ENCODE measurements around the gene AMN.
A peak's percentile ranks its signal among the peaks of the same experiment; 100 is the strongest.
"Not testable (repeated sequence)": the region's sequence is repeated elsewhere in the genome, so short reads cannot be mapped to it uniquely, and the experiment has no call there.

The AMN gene

DNA sequence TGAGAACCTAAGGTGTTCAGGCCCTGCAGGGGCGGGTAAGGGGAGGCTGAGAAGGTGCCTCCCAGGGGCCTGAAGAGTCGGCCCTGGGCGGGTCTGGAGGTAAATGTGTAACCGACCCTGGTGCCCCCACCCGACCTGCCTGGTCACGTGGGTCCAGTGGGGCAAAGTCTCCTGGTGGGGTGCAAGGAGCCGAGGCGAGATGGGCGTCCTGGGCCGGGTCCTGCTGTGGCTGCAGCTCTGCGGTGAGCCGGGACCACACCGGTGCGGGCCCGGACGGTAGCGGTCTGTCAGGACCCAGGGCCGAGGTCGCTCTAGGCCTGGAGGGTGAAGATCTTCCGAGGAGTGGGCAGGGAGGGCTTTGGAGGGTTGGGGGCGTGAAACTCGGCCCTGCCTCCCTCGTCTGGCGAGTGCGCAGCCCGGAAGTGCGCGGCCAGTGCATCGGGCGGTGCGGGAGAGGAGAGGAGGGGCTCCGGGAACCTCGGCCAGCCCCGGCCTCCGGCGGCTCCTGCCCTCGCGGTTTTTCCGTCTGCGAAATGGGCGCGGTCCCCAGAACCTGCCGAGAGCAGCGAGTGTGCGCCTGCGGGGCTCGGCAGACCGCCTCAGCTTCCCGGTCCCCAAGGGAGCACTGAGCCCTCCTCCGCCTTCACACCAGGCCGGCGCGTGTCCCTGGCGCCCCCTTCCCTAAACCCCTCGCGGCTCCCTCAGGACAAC, at the start of gene AMN:
Gene AMN (plus strand): TSS at position 174 of the 711 bp plus-strand sequence. CDS start 26 bp downstream, at position 200.
- DNase-seq (ENCODE audit: low spot score): no peak

- no peak for DNase-seq (ENCODE audit: low spot score)
These were observed 49.3 kb upstream of the AMN start for GRCh38 chr14:102873131-102873530.

- no peak for DNase-seq (ENCODE audit: low spot score)
These were observed 48.9 kb upstream of the AMN start for GRCh38 chr14:102873546-102874061.

- no peak for DNase-seq (ENCODE audit: low spot score)
These were observed 46.8 kb upstream of the AMN start for GRCh38 chr14:102875652-102876051.

DNA sequence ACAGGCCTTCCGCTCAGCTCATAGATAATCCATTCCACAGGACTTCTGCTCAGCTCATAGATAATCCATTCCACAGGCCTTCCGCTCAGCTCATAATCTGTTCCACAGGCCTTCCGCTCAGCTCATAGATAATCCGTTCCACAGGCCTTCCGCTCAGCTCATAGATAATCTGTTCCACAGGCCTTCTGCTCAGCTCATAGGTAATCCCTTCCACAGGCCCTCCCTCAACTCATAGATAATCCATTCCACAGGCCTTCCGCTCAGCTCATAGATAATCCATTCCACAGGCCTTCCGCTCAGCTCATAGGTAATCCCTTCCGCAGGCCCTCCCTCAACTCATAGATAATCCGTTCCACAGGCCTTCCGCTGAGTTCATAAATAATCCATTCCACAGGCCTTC, 45.0 kb upstream of the AMN start:
- DNase-seq (ENCODE audit: low spot score): not testable (repeated sequence)

DNA sequence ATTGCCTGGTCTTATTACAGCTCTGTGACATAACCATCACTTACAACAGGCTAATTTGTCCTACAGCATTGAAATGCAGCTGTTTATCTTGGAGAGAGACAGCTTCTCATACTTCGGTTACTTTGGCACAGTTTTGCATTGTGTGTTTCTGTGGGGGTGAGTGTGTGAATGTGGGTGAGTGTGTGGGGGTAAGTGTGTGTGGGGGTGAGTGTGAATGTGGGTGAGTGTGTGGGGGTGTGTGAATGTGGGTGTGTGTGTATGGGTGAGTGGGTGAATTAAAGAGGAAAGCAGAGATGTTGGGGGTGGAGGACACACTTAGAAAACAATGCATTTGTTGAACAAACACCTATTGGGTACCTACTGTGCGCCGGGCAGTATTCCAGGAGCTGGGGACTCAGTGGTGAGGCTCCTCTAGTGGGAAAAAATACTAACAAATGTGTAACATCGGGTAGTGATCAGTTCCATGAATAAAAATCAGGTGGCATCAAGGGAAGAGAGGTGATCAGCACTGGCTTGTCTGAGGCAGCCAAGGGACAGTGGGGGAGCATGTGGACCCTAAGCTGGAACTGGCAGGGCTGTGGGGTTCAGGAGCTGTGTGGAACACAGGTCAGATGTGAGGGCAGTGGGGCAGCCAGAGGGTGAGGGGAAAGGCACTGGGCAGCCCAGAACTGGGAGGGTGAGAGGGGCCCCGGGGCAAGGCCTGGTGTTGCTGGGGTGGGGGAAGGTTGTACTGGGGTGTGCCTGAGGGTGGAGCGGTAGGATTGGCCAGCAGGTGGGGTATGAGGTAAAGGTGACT, 44.1 kb upstream of the AMN start:
- DNase-seq (ENCODE audit: low spot score): no peak

DNA sequence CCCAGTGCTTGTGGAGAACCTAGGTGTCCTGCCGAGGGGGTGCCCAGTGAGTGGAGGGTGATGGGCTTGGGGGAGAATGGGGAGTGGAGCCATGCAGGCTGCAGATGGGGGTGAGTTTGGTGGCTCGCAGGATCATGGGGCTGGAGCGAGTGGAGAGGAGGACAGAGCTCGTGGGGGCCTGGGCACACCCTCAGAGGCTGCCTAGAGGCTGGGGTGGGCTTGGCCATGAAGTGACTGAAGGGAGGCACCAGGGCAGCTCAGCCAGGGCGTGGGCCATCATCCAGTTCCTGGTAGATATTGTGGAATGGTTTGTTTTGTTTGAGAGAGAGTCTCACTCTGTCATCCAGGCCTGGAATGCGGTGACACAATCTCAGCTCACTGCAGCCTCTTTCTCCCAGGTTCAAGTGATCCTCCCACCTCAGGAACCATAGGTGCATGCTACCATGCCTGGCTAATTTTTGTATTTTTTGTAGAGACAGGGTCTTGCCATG, 43.4 kb upstream of the AMN start:
- DNase-seq (ENCODE audit: low spot score): no peak

- no peak for DNase-seq (ENCODE audit: low spot score)
These were observed 40.1 kb upstream of the AMN start for GRCh38 chr14:102882226-102882906.

- peak; percentile 73 for DNase-seq (ENCODE audit: low spot score)
These were observed 39.3 kb upstream of the AMN start for GRCh38 chr14:102883089-102883541.

DNA sequence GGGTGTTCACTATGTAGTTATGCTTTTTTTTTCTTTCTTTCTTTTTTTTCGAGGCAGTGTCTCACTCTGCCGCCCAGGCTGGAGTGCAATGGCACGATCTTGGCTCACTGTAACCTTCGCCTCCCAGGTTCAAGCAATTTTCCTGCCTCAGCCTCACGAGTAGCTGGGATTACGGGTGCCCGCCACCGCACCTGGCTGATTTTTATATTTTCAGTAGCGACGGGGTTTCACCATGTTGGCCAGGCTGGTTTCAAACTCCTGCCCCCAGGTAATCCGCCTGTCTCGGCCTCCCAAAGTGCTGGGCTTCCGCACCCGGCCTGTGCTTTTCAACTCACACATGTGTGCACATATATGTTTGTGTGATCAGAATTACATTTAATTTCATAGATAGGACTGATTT, 38.9 kb upstream of the AMN start:
- no peak for DNase-seq (ENCODE audit: low spot score)

GRCh38 chr14:102885737-102886447, 36.6 kb upstream of the AMN start:
- no peak for DNase-seq (ENCODE audit: low spot score)

DNA sequence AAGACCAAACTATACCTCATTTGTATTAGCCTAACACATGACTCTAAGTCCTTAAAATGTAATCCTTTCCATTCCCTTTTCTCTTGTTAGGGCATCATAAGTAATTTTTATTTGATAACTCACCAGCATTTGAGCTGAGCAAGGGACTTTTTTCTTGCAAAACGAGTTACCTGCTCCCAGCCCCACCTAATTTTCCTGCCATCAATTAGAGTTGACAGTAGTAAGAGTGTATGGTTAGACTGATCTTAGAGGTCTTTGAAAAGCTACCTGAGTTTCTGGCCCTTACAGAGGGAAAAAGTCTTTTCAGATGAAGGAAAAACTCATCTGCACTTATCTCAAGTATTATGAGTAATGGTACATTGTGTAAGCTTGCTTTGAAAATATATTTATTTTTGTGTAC, 33.7 kb upstream of the AMN start:
- DNase-seq (ENCODE audit: low spot score): no peak

- DNase-seq (ENCODE audit: low spot score): no peak
These were observed 32.8 kb upstream of the AMN start for GRCh38 chr14:102889615-102890014.

- DNase-seq (ENCODE audit: low spot score): no peak
These were observed 31.4 kb upstream of the AMN start for GRCh38 chr14:102891111-102891510.

DNA sequence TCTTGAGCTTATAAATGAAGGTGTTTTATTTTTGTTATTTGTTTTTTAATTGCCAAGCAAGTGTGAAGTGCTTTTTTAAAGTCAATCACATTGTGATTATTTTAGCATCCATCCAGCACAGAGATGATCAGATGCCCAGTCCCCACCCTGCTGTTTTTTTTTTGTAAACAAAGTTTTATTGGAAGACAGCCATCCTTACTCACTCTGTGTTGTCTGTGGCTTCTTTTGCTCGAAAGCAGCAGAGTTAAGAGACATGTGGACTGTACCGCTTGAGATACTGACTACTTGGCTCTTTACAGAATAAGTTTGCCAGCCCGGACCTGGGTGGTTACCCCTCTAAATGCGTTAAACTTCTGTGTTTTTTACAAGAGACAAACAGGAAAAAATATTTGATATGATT, 30.9 kb upstream of the AMN start:
- DNase-seq (ENCODE audit: low spot score): no peak

DNA sequence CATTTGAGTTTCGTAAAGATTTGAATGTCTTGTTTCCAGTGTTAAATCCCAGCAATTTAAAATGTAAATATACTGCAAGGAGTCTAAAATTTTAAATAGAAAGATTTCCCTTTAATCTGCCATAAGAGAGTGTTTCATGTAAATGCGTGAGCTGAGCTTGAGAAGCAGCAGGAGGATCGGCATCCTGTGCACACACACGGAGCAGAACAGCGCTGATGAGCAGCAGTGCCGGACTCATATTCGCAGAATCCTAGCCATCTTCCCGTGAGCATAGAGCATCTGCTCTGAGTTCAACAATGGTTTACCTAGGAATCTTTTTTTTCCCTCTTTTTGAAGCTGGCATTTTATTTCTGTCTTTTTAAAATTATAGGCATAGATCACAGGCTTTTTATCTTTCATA, 29.8 kb upstream of the AMN start:
- no peak for DNase-seq (ENCODE audit: low spot score)

GRCh38 chr14:102893452-102893851, 29.0 kb upstream of the AMN start:
- DNase-seq (ENCODE audit: low spot score): no peak

DNA sequence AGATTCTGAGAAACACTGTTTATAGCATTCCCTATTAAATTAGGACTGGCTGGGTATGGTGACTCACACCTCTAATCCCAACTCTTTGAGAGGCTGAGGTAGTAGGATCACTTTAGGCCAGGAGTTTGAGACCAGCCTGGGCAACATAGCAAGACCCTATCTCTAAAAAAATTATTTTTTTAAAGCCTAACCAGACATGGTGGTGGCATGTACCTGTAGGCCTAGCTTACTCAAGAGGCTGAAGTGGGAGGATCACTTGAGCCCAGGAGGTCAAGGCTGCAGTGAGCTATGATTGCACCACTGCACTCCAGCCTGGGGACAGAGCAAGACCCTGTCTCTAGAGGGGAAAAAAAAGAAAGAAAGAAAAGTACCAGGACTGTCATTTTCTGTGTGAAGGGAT, 25.7 kb upstream of the AMN start:
- DNase-seq (ENCODE audit: low spot score): not testable (repeated sequence)

DNA sequence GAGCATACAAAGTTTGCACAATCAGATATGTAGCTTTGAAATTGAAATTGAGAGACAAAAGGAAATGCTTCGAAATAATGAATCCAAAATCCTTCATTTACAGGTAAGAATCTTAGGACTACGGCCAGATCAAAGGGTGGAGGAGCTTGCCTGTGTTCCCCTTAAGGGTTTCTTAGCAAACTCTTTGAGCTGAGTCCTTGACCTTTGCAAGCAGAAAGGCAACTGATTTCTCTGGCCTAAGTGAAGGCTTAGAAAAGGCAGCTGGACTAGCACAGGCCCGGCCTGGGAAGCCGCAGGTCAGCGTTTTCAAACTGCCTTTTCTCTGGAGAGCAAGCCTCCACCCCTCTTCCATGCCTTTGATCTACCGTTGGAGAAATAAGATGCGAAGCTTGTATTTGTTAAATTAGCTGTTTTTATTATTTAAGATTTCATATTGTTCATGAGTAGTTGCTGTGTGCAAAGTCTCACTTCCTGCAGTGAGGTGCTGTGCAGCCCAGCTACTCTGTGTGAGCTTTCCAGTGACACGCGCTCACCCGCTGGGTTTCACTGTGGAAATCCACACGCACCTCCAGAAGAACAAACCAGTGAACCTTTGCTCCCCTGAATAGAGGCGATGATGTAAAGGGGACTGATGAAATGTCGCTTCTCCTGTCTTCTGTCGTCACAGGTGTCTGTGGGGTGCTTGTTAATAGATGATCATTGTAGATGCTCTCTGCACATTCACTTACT, 25.0 kb upstream of the AMN start:
- DNase-seq (ENCODE audit: low spot score): no peak

- no peak for DNase-seq (ENCODE audit: low spot score)
These were observed 24.2 kb upstream of the AMN start for GRCh38 chr14:102898298-102898697.

Measured in activated CD4-positive, alpha-beta T cell treated with anti-CD3 and anti-CD28 coated beads, Interleukin-2, Interleukin-4, amounts not matched to agents 100 ng/mL and 50 ng/mL, durations not matched to agents 16 hours and 8 hours (primary cell).